Measurements from ENCODE around the gene COL21A1. TPM values are rescaled to one million over a fixed set of nuclear protein-coding genes. Genes with fewer than 3 reads are reported as not detected.

COL21A1 gene
- total RNA-seq, 1 donor from 2014 or later, result 16.8 TPM

DNA sequence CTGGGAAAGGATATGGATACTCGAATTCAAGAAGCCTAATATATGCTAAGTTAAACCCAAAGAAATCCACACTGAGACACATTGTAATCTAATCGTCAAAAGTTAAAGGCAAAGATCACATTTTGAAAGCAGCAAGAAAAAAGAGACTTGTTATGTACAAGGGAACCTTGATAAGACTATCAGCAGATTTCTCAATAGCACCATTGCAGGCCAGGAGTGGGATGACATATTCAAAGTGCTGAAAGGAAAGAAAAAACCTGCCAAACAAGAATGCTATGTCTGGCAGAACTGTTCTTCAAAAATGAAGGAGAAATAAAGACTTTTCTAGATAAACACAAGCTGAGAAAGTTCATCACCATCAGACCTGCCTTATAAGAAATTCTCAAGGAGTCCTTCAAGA lies 75.2 kb downstream of the COL21A1 start:
- TF ChIP-seq CTCF (IDR thresholded peaks at IDR 0.05; ENCODE audit: unreplicated experiment), result no peak
- Mint-ChIP-seq H3K4me1 (ENCODE audit: low read depth) (no peaks in the 10 kb centered on the region), H3K36me3 (ENCODE audit: insufficient read depth) (peaks cover 5% of the 10 kb centered on the region), H3K9me3 (ENCODE audit: low read depth) (peaks cover 42% of the 10 kb centered on the region), H3K4me3 (ENCODE audit: low read depth) (no peak overlapping the region), H3K27me3 (no peaks in the 10 kb centered on the region), H3K27ac (no peak overlapping the region)
- DNase-seq (ENCODE audit: low spot score, unreplicated experiment), result no peak

DNA sequence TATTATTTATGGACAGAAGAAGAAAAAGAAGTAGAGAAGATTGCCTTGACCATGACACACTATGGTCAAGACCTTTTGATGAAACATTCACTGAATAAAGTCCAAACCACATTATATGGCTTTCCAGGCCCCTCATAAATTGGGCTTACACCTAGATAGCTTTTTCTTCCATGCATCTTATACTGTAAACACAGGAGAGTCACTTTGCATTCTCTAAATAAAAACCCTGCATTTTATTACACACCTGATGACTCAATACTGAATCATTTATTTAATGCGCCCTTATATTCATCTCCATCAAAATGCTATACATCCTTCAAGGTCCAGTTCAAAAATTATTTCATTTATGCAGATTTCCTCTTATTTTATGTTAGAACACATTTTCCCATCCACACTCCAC lies 78.0 kb downstream of the COL21A1 start:
- Mint-ChIP-seq H3K36me3 (ENCODE audit: insufficient read depth) (peaks cover 3% of the 10 kb centered on the region), H3K9me3 (ENCODE audit: low read depth) (peaks cover 26% of the 10 kb centered on the region), H3K27ac (no peak overlapping the region), H3K4me1 (ENCODE audit: low read depth) (no peaks in the 10 kb centered on the region), H3K4me3 (ENCODE audit: low read depth) (no peak overlapping the region), H3K27me3 (no peaks in the 10 kb centered on the region)
- TF ChIP-seq CTCF (IDR thresholded peaks at IDR 0.05; ENCODE audit: unreplicated experiment), result no peak
- no peak for DNase-seq (ENCODE audit: low spot score, unreplicated experiment)

- Mint-ChIP-seq H3K4me1 (ENCODE audit: low read depth) (no peaks in the 10 kb centered on the region), H3K36me3 (ENCODE audit: insufficient read depth) (peaks cover 3% of the 10 kb centered on the region), H3K27me3 (no peaks in the 10 kb centered on the region), H3K9me3 (ENCODE audit: low read depth) (peaks cover 19% of the 10 kb centered on the region), H3K27ac (no peak overlapping the region), H3K4me3 (ENCODE audit: low read depth) (no peak overlapping the region)
- TF ChIP-seq CTCF (IDR thresholded peaks at IDR 0.05; ENCODE audit: unreplicated experiment), result no peak
- DNase-seq (ENCODE audit: low spot score, unreplicated experiment), result no peak
Measured at GRCh38 chr6:56168596-56168995, 78.8 kb downstream of the COL21A1 start.

DNA sequence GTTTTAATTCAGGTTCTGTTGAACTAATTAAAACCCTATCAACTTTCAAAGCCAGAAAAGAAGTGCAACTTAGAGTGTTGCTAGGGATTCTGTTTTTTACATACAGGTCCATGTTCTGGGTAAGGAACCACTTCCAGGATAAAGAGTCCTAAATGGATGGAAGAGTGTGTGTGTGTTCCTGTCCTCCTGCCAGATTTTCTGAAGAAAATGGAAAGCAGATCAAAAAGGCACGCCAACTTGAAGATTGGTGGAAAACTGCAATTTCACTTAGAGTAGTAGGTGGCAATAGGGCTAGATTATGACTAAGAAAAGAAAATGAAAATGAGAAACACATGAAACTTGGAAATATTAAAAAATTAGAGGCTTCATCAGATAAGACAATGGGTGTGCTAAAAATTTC lies 85.3 kb downstream of the COL21A1 start:
- Mint-ChIP-seq H3K4me3 (ENCODE audit: low read depth) (no peak overlapping the region), H3K36me3 (ENCODE audit: insufficient read depth) (no peaks in the 10 kb centered on the region), H3K4me1 (ENCODE audit: low read depth) (no peaks in the 10 kb centered on the region), H3K9me3 (ENCODE audit: low read depth) (no peaks in the 10 kb centered on the region), H3K27me3 (no peaks in the 10 kb centered on the region), H3K27ac (no peak overlapping the region)
- TF ChIP-seq CTCF (IDR thresholded peaks at IDR 0.05; ENCODE audit: unreplicated experiment), result no peak
- DNase-seq (ENCODE audit: low spot score, unreplicated experiment), result no peak

GRCh38 chr6:56160489-56160888 lies 86.9 kb downstream of the COL21A1 start:
- Mint-ChIP-seq H3K27me3 (no peaks in the 10 kb centered on the region), H3K9me3 (ENCODE audit: low read depth) (no peaks in the 10 kb centered on the region), H3K36me3 (ENCODE audit: insufficient read depth) (no peaks in the 10 kb centered on the region), H3K4me1 (ENCODE audit: low read depth) (peaks cover 8% of the 10 kb centered on the region), H3K4me3 (ENCODE audit: low read depth) (no peak overlapping the region), H3K27ac (no peak overlapping the region)
- no peak for TF ChIP-seq CTCF (IDR thresholded peaks at IDR 0.05; ENCODE audit: unreplicated experiment)
- DNase-seq (ENCODE audit: low spot score, unreplicated experiment), result no peak

All from progenitor cell of endocrine pancreas (in vitro differentiated cells).